AG04450 (cell line): ENCODE measurements around the gene CNP. TPM values are rescaled to one million over a fixed set of nuclear protein-coding genes. Genes with fewer than 3 reads are reported as not detected.
A peak's percentile ranks its signal among the peaks of the same experiment; 100 is the strongest.

Experiments
- CTCF ChIA-PET: fragments of 300-600, 350-600 bp; formaldehyde crosslinking; extraction: SDS; loops from one replicate; lab custom pipeline; 2022; ENCODE audit warnings: antibody characterized with exemption, inconsistent platforms; lab: Charles Lee
- POLR2A ChIA-PET: fragments of 350-600 bp; formaldehyde crosslinking; extraction: SDS; loops from one replicate; lab custom pipeline; 2021; ENCODE audit warnings: antibody characterized with exemption, inconsistent platforms; lab: Yijun Ruan, JAX
- DNase-seq: peaks from one replicate; pipeline ENCODE4 v3.0.0-alpha.2; 2011; ENCODE audit warnings: low read depth, low spot score
- H3K27ac ChIP-seq: one replicate; pipeline ENCODE4 v1.5.1; 2012; ENCODE audit warnings: low read depth, low read length, control low read depth
- H3K27me3 ChIP-seq: one replicate; pipeline ENCODE4 v1.6.0; 2012; ENCODE audit warnings: low read length; ENCODE audit not compliant: control insufficient read depth, insufficient read depth
- H3K4me3 ChIP-seq: 2 replicates; pipeline ENCODE4 v1.5.1; 2011; ENCODE audit warnings: mild to moderate bottlenecking, low read depth, low read length, control low read depth
- H3K9me3 ChIP-seq: 2 replicates; pipeline ENCODE4 v1.5.1; 2012; ENCODE audit warnings: low read length; ENCODE audit not compliant: control insufficient read depth, insufficient read depth
- polyA plus RNA-seq: library from polyadenylated mRNA; depleted of rRNA; stranded (reverse); fragments of >200 nt; gene quantifications from 2 replicates; pipeline ENCODE4 v1.2.3, GENCODE V29; 2011
- TF ChIP-seq, protein P1 (sequence below): IDR thresholded peaks from 2 replicates; pipeline ENCODE4 v1.5.1; 2011; ENCODE audit warnings: low read depth, low read length, control low read depth, inconsistent platforms

The CNP gene
- polyA plus RNA-seq, 1 experiment: 53.0 TPM

GRCh38 chr17:41967141-41967920 lies 736 bp downstream of the CNP start:
- H3K9me3 ChIP-seq: peaks cover 7% of the 10 kb centered on the region; the same call in 1 of the 2 replicates
- ChIA-PET CTCF (interaction anchor here (1.0 to 1.3 kb wide), 3 partner anchors 10 to 134 kb away, joined by 3 to 5 read pairs (median 3); no protein-coding TSS in a partner anchor), POLR2A (interaction anchor here (1.0 to 3.0 kb wide), 7 partner anchors 8 to 145 kb away, joined by 3 to 17 read pairs (median 8); partner anchors contain the start of genes ACLY, DHX58, DNAJC7 and NKIRAS2)
- no peaks in the 10 kb centered on the region for H3K27me3 ChIP-seq
- H3K4me3 ChIP-seq: peak overlapping the region; percentile 84
- TF ChIP-seq, protein P1, sequence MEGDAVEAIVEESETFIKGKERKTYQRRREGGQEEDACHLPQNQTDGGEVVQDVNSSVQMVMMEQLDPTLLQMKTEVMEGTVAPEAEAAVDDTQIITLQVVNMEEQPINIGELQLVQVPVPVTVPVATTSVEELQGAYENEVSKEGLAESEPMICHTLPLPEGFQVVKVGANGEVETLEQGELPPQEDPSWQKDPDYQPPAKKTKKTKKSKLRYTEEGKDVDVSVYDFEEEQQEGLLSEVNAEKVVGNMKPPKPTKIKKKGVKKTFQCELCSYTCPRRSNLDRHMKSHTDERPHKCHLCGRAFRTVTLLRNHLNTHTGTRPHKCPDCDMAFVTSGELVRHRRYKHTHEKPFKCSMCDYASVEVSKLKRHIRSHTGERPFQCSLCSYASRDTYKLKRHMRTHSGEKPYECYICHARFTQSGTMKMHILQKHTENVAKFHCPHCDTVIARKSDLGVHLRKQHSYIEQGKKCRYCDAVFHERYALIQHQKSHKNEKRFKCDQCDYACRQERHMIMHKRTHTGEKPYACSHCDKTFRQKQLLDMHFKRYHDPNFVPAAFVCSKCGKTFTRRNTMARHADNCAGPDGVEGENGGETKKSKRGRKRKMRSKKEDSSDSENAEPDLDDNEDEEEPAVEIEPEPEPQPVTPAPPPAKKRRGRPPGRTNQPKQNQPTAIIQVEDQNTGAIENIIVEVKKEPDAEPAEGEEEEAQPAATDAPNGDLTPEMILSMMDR: no peak
- no peak for DNase-seq
- peak overlapping the region; percentile 65 for H3K27ac ChIP-seq

DNA sequence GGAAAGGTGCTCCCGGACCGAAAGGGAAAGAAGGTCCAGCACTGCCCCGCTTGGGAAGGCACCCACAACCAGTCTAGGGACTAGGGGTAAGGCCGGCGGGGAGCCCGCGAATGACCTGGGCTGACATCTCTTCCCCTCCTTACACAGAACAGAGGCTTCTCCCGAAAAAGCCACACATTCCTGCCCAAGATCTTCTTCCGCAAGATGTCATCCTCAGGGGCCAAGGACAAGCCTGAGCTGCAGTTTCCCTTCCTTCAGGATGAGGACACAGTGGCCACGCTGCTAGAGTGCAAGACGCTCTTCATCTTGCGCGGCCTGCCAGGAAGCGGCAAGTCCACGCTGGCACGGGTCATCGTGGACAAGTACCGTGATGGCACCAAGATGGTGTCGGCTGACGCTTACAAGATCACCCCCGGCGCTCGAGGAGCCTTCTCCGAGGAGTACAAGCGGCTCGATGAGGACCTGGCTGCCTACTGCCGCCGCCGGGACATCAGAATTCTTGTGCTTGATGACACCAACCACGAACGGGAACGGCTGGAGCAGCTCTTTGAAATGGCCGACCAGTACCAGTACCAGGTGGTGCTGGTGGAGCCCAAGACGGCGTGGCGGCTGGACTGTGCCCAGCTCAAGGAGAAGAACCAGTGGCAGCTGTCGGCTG lies 1.5 kb downstream of the CNP start:
- ChIA-PET POLR2A (interaction anchor here (1.0 to 3.0 kb wide), 3 partner anchors 49 to 144 kb away, joined by 3 to 17 read pairs (median 17); partner anchors contain the start of genes DHX58, DNAJC7 and NKIRAS2), CTCF (interaction anchor here (1.0 kb wide), 1 partner anchor 133 kb away, joined by 5 read pairs; no protein-coding TSS in a partner anchor)
- Histone ChIP-seq H3K4me3 (peak overlapping the region; percentile 84), H3K27me3 (no peaks in the 10 kb centered on the region), H3K9me3 (peaks cover 7% of the 10 kb centered on the region; the same call in 1 of the 2 replicates), H3K27ac (no peak overlapping the region)
- no peak for DNase-seq
- TF ChIP-seq, protein P1: no peak

GRCh38 chr17:41968676-41969075 lies 2.1 kb downstream of the CNP start:
- POLR2A ChIA-PET: no interaction called here
- no peaks in the 10 kb centered on the region for H3K27me3 ChIP-seq
- peaks cover 7% of the 10 kb centered on the region; the same call in 1 of the 2 replicates for H3K9me3 ChIP-seq
- H3K4me3 ChIP-seq: no peak overlapping the region
- no peak overlapping the region for H3K27ac ChIP-seq
- CTCF ChIA-PET: no interaction called here
- DNase-seq: no peak
- TF ChIP-seq, protein P1: no peak

GRCh38 chr17:41970901-41971331 lies 4.3 kb downstream of the CNP start:
- no peak overlapping the region for H3K4me3 ChIP-seq
- H3K27me3 ChIP-seq: no peaks in the 10 kb centered on the region
- H3K9me3 ChIP-seq: peaks cover 7% of the 10 kb centered on the region; the same call in 1 of the 2 replicates
- no peak overlapping the region for H3K27ac ChIP-seq
- no peak for DNase-seq
- TF ChIP-seq, protein P1: no peak
- POLR2A ChIA-PET: no interaction called here
- CTCF ChIA-PET: interaction anchor here (0.7 kb wide), 1 partner anchor 88 kb away, joined by 3 read pairs; no protein-coding TSS in a partner anchor
